Measurements from ENCODE around the gene ZSCAN10. TPM values are rescaled to one million over a fixed set of nuclear protein-coding genes. Genes with fewer than 3 reads are reported as not detected.
"Not testable (repeated sequence)": the region's sequence is repeated elsewhere in the genome, so short reads cannot be mapped to it uniquely, and the experiment has no call there.

ZSCAN10 gene
- polyA plus RNA-seq, 1 donor = 0.66 TPM

GRCh38 chr16:3142770-3143169 lies 43.7 kb upstream of the ZSCAN10 start:
- Histone ChIP-seq H3K4me3 (ENCODE audit: low read length) (no peak overlapping the region), H3K4me1 (ENCODE audit: control insufficient read depth, insufficient read depth, low read length) (peaks cover 23% of the 10 kb centered on the region), H3K27me3 (ENCODE audit: control insufficient read depth, insufficient read depth, low read length) (no peaks in the 10 kb centered on the region), H3K9me3 (ENCODE audit: control insufficient read depth, low read depth, low read length) (no peaks in the 10 kb centered on the region), H3K36me3 (ENCODE audit: control insufficient read depth, insufficient read depth, low read length) (peaks cover 35% of the 10 kb centered on the region), H3K27ac (ENCODE audit: low read length) (no peak overlapping the region)
- no CpG with 5 or more reads among the region's 13 CpGs for WGBS (ENCODE audit: insufficient coverage, low lambda C conversion rate)
- DNase-seq = no peak

- 96% methylated on average over 5 of the region's 22 CpGs for WGBS (ENCODE audit: insufficient coverage, low lambda C conversion rate)
These were observed 43.2 kb upstream of the ZSCAN10 start for GRCh38 chr16:3142327-3142726.

GRCh38 chr16:3141781-3142311 lies 42.8 kb upstream of the ZSCAN10 start:
- no peak for DNase-seq
- peaks cover 39% of the 10 kb centered on the region for H3K36me3 ChIP-seq (ENCODE audit: control insufficient read depth, insufficient read depth, low read length)
- H3K4me1 ChIP-seq (ENCODE audit: control insufficient read depth, insufficient read depth, low read length) = peaks cover 23% of the 10 kb centered on the region
- no peak overlapping the region for H3K27ac ChIP-seq (ENCODE audit: low read length)
- no peaks in the 10 kb centered on the region for H3K9me3 ChIP-seq (ENCODE audit: control insufficient read depth, low read depth, low read length)
- H3K4me3 ChIP-seq (ENCODE audit: low read length) = no peak overlapping the region
- 90% methylated on average over 7 of the region's 23 CpGs for WGBS (ENCODE audit: insufficient coverage, low lambda C conversion rate)
- no peaks in the 10 kb centered on the region for H3K27me3 ChIP-seq (ENCODE audit: control insufficient read depth, insufficient read depth, low read length)

More at GRCh38 chr16:3142327-3142726, 43.2 kb upstream of the ZSCAN10 start:
- no peak for DNase-seq
- Histone ChIP-seq H3K27me3 (ENCODE audit: control insufficient read depth, insufficient read depth, low read length) (no peaks in the 10 kb centered on the region), H3K27ac (ENCODE audit: low read length) (no peak overlapping the region), H3K9me3 (ENCODE audit: control insufficient read depth, low read depth, low read length) (no peaks in the 10 kb centered on the region), H3K4me3 (ENCODE audit: low read length) (no peak overlapping the region), H3K36me3 (ENCODE audit: control insufficient read depth, insufficient read depth, low read length) (peaks cover 39% of the 10 kb centered on the region), H3K4me1 (ENCODE audit: control insufficient read depth, insufficient read depth, low read length) (peaks cover 23% of the 10 kb centered on the region)

- no peak overlapping the region for H3K4me3 ChIP-seq (ENCODE audit: low read length)
- peaks cover 39% of the 10 kb centered on the region for H3K36me3 ChIP-seq (ENCODE audit: control insufficient read depth, insufficient read depth, low read length)
- DNase-seq = no peak
- no peak overlapping the region for H3K27ac ChIP-seq (ENCODE audit: low read length)
- peaks cover 26% of the 10 kb centered on the region for H3K4me1 ChIP-seq (ENCODE audit: control insufficient read depth, insufficient read depth, low read length)
- WGBS (ENCODE audit: insufficient coverage, low lambda C conversion rate) = no CpG with 5 or more reads among the region's 69 CpGs
- no peaks in the 10 kb centered on the region for H3K27me3 ChIP-seq (ENCODE audit: control insufficient read depth, insufficient read depth, low read length)
- no peaks in the 10 kb centered on the region for H3K9me3 ChIP-seq (ENCODE audit: control insufficient read depth, low read depth, low read length)
These were observed 41.7 kb upstream of the ZSCAN10 start for GRCh38 chr16:3140603-3141427.

GRCh38 chr16:3139561-3139960 lies 40.5 kb upstream of the ZSCAN10 start:
- WGBS (ENCODE audit: insufficient coverage, low lambda C conversion rate) = no CpG with 5 or more reads among the region's 9 CpGs
- peaks cover 39% of the 10 kb centered on the region for H3K36me3 ChIP-seq (ENCODE audit: control insufficient read depth, insufficient read depth, low read length)
- not testable (repeated sequence) for H3K9me3 ChIP-seq (ENCODE audit: control insufficient read depth, low read depth, low read length); DNase-seq; H3K27me3 ChIP-seq (ENCODE audit: control insufficient read depth, insufficient read depth, low read length); H3K27ac ChIP-seq (ENCODE audit: low read length); H3K4me3 ChIP-seq (ENCODE audit: low read length)
- peaks cover 21% of the 10 kb centered on the region for H3K4me1 ChIP-seq (ENCODE audit: control insufficient read depth, insufficient read depth, low read length)

- Histone ChIP-seq H3K27me3 (ENCODE audit: control insufficient read depth, insufficient read depth, low read length) (no peaks in the 10 kb centered on the region), H3K27ac (ENCODE audit: low read length) (no peak overlapping the region), H3K4me3 (ENCODE audit: low read length) (no peak overlapping the region), H3K36me3 (ENCODE audit: control insufficient read depth, insufficient read depth, low read length) (peaks cover 39% of the 10 kb centered on the region), H3K9me3 (ENCODE audit: control insufficient read depth, low read depth, low read length) (no peaks in the 10 kb centered on the region), H3K4me1 (ENCODE audit: control insufficient read depth, insufficient read depth, low read length) (peaks cover 15% of the 10 kb centered on the region)
- WGBS (ENCODE audit: insufficient coverage, low lambda C conversion rate) = no CpG with 5 or more reads among the region's 14 CpGs
- no peak for DNase-seq
These were observed 39.8 kb upstream of the ZSCAN10 start for GRCh38 chr16:3138823-3139426.

- H3K27ac ChIP-seq (ENCODE audit: low read length) = no peak overlapping the region
- no CpG with 5 or more reads among the region's 21 CpGs for WGBS (ENCODE audit: insufficient coverage, low lambda C conversion rate)
- no peak for DNase-seq
- peaks cover 9% of the 10 kb centered on the region for H3K4me1 ChIP-seq (ENCODE audit: control insufficient read depth, insufficient read depth, low read length)
- H3K4me3 ChIP-seq (ENCODE audit: low read length) = no peak overlapping the region
- H3K27me3 ChIP-seq (ENCODE audit: control insufficient read depth, insufficient read depth, low read length) = no peaks in the 10 kb centered on the region
- no peaks in the 10 kb centered on the region for H3K9me3 ChIP-seq (ENCODE audit: control insufficient read depth, low read depth, low read length)
- H3K36me3 ChIP-seq (ENCODE audit: control insufficient read depth, insufficient read depth, low read length) = peaks cover 39% of the 10 kb centered on the region
These were observed 39.2 kb upstream of the ZSCAN10 start for GRCh38 chr16:3138342-3138741.

GRCh38 chr16:3137267-3137666 lies 38.2 kb upstream of the ZSCAN10 start:
- Histone ChIP-seq H3K4me1 (ENCODE audit: control insufficient read depth, insufficient read depth, low read length) (peaks cover 11% of the 10 kb centered on the region), H3K27ac (ENCODE audit: low read length) (no peak overlapping the region), H3K36me3 (ENCODE audit: control insufficient read depth, insufficient read depth, low read length) (peaks cover 31% of the 10 kb centered on the region), H3K4me3 (ENCODE audit: low read length) (no peak overlapping the region), H3K9me3 (ENCODE audit: control insufficient read depth, low read depth, low read length) (no peaks in the 10 kb centered on the region), H3K27me3 (ENCODE audit: control insufficient read depth, insufficient read depth, low read length) (no peaks in the 10 kb centered on the region)
- DNase-seq = no peak
- WGBS (ENCODE audit: insufficient coverage, low lambda C conversion rate) = no CpG with 5 or more reads among the region's 13 CpGs

GRCh38 chr16:3135126-3135715 lies 36.1 kb upstream of the ZSCAN10 start:
- Histone ChIP-seq H3K36me3 (ENCODE audit: control insufficient read depth, insufficient read depth, low read length) (peaks cover 17% of the 10 kb centered on the region), H3K9me3 (ENCODE audit: control insufficient read depth, low read depth, low read length) (no peaks in the 10 kb centered on the region), H3K4me1 (ENCODE audit: control insufficient read depth, insufficient read depth, low read length) (peaks cover 11% of the 10 kb centered on the region), H3K27me3 (ENCODE audit: control insufficient read depth, insufficient read depth, low read length) (no peaks in the 10 kb centered on the region), H3K4me3 (ENCODE audit: low read length) (peak overlapping the region; percentile 87), H3K27ac (ENCODE audit: low read length) (peak overlapping the region; percentile 90)
- WGBS (ENCODE audit: insufficient coverage, low lambda C conversion rate) = no CpG with 5 or more reads among the region's 43 CpGs
- no peak for DNase-seq

GRCh38 chr16:3134338-3135125 lies 35.4 kb upstream of the ZSCAN10 start, which contains the start of gene ZNF213:
TSS of gene ZNF213 (plus strand) at chr16:3135029. CDS start at chr16:3137281, 2,252 bp downstream.
- H3K27me3 ChIP-seq (ENCODE audit: control insufficient read depth, insufficient read depth, low read length) = no peaks in the 10 kb centered on the region
- WGBS (ENCODE audit: insufficient coverage, low lambda C conversion rate) = 0% methylated on average over 3 of the region's 63 CpGs
- DNase-seq = peak; percentile 99
- H3K36me3 ChIP-seq (ENCODE audit: control insufficient read depth, insufficient read depth, low read length) = peaks cover 17% of the 10 kb centered on the region
- no peaks in the 10 kb centered on the region for H3K9me3 ChIP-seq (ENCODE audit: control insufficient read depth, low read depth, low read length)
- peak within 1 kb of the TSS; percentile 87 for H3K4me3 ChIP-seq (ENCODE audit: low read length)
- H3K27ac ChIP-seq (ENCODE audit: low read length) = peak within 1 kb of the TSS; percentile 92
- H3K4me1 ChIP-seq (ENCODE audit: control insufficient read depth, insufficient read depth, low read length) = peaks cover 15% of the 10 kb centered on the region
